Upper lobe of left lung (tissue), 4 donors: Measurements from ENCODE around the gene TMEM184B.
A peak's percentile ranks its signal among the peaks of the same experiment; 100 is the strongest.

Experiments used
- CTCF ChIP-seq, 6 experiments: fragments of 450-650 bp in 4 of 6; fragments of 200-600 bp in 2 of 6; sonication (generic) in 2 of 6; IDR thresholded peaks; one replicate each; pipeline ENCODE4 v1.5.1; 2016 to 2019; ENCODE audit warnings: antibody characterized with exemption in 6 of 6
- EP300 ChIP-seq, 4 donors: sonication (generic); formaldehyde crosslinking; IDR thresholded peaks; one replicate each; pipeline ENCODE4 v1.5.1; 2017; ENCODE audit warnings: antibody characterized with exemption in 4 of 4, control low read depth in 2 of 4
- POLR2A ChIP-seq, 4 donors: fragments of 450-650 bp; IDR thresholded peaks; one replicate each; pipeline ENCODE4 v1.5.1; 2016 to 2017; ENCODE audit warnings: antibody characterized with exemption in 4 of 4, mild to moderate bottlenecking in 2 of 4
- POLR2AphosphoS5 ChIP-seq, 2 donors: sonication (generic); formaldehyde crosslinking; IDR thresholded peaks; one replicate each; pipeline ENCODE4 v1.5.1; 2017; ENCODE audit warnings: antibody characterized with exemption in 2 of 2

GRCh38 chr22:38262051-38262795 lies 10.6 kb downstream of the TMEM184B start:
- TF ChIP-seq CTCF (IDR thresholded peaks at IDR 0.05) (peak; percentile 28 to 73 (median 48)), EP300 (IDR thresholded peaks at IDR 0.05) (no peak), POLR2A (IDR thresholded peaks at IDR 0.05) (no peak), POLR2AphosphoS5 (IDR thresholded peaks at IDR 0.05) (peak in 1 of 2 donors; percentile 8)
